HG03064 (cell line): ENCODE data around the gene VPS35.
A peak's percentile ranks its signal among the peaks of the same experiment; 100 is the strongest.

Experiments used
- ATAC-seq: cut with Tn5 transposase; IDR thresholded peaks from one replicate; pipeline ENCODE4 v1.9.1; 2021; ENCODE audit warnings: low read depth; ENCODE audit not compliant: unreplicated experiment

The VPS35 gene

GRCh38 chr16:46688654-46689364 is at the start of gene VPS35:
TSS of gene VPS35 (minus strand) at chr16:46689178. CDS start at chr16:46689133, 45 bp downstream.
- ATAC-seq: peak; percentile 82

DNA sequence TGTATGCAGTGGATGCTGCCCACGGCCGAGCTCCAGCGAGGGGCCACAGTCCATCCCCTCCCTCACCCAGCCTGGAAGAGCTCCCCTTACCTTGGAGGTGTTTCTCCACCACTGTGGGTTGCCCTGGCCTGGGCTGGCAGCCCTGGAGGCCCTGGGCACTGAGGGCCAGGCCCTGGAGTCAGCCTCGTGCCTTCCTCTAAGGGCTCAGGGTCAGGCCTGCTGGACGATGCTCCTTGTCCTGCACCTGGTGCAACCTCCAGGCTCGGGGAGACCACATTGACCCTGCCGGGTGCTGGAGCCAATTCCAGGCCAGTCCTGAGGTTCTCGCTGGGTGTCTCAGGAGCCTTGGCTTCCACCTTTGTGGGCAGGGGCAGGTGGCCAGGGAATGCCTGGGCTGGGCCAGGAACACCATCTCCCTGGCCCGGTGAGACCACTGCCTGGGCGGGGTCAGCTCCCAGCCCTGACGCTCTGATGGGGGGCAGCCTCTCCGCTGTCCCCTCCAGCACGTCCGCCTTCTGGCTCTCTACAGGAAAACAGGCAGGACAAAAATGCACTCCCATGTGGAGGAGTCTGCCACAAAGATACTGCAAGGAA is 48.7 kb upstream of the VPS35 start:
- ATAC-seq: no peak

GRCh38 chr16:46736695-46737094 is 47.7 kb upstream of the VPS35 start:
- no peak for ATAC-seq

DNA sequence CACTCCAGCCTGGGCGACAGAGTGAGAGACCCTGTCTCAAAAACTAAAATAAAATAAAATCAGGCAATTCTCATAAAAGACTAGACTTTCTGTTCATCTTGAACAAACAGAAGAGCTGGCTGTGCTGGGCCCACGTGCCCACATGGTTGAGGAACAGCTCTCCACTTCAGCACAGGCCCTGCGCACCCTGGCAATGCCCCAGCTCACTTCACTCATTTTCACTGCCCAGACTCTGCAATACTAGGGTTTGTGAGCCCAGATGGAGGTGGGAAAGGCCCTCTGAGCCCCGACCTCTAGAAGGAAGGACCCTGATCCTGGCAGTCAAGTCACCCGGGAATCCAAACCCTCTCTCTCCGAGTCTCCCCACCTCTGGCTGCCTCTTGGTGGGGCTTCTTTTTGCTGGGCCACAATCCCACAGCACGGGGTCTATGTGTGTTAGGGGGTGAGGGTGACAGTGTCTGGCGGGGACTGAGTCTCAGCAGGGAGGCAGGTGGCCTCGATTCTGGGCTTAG is 44.4 kb upstream of the VPS35 start:
- no peak for ATAC-seq

GRCh38 chr16:46732561-46732960 is 43.6 kb upstream of the VPS35 start:
- no peak for ATAC-seq

DNA sequence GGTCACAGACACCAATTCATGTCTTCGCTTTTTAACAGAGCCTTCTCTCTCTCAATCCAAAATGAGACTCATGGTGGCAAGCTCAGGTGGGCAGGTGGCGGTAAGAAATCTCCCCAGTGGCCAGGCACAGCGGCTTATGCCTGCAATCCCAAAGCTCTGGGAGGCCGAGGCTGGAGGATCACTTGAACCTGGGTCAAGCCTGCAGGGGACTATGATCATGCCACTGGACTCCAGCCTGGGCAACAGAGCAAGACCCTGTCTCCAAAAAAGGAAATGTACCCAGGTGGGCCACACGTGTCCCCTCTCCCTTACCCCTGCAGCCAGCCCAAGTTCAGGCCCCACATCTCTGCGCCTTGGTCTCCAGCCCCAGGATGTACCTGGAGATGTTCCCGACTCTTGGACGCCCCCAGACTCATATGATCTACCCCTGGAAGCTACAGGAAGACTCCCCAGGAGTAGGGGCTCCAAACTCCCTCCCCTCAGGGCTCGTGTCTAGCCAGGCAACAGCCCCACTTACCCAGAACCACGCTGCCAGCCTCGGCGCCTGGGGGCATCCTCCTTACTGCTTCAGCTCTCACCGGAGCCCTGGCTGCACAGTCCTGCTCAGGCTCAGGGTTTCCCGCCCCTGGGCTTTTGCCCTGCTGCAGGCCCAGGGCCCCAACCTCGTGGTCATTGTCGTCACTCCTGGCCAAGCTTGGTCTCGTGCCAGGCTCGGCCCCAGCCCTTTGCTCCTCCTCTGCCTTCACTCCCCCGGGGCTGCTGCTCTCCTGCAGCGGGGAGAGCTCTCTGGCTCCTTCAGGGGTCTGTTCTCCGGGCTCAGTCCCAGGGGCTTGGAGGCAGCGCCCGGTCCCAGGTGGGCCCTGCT is 42.9 kb upstream of the VPS35 start:
- no peak for ATAC-seq

- no peak for ATAC-seq
Measured at GRCh38 chr16:46730801-46731690, 42.1 kb upstream of the VPS35 start.

DNA sequence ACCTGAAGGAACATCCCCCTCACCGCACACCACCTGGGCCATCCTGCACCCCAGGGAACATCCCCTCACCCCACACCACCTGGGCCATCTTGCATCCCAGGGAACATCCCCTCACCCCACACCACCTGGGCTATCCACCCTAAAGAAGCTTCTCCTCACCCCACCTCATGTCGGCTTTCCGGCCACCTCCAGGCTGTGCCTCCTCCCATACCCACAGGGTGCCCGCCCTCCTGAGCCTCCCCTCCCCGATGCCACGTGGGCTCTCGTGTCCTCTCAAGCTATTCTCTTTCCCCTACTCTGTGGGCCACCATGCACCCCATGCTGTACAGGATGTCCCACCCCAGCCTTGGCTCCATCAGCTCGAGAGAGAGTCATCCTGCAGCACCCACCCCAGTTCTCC is 41.1 kb upstream of the VPS35 start:
- ATAC-seq: no peak

- no peak for ATAC-seq
Measured at GRCh38 chr16:46729326-46729995, 40.5 kb upstream of the VPS35 start.

DNA sequence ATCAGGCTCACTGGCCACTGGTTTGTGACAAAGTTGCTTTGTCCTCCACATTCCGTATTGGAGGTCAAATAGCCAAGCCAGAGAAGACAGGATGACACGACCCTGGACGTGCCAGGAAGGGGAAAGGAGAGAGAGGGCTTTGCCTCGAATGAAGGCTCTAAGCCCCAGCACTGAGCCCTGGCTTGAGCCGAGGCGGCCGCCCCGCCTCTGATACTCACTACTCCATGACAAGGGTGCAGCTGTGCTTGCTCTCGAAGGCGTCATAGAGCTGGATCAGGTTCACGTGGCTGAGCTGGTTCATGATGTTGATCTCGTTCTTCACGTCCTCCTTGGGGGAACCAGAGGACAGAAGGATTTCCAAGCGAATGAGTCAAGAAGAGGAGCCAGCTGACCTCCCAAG is 39.8 kb upstream of the VPS35 start:
- ATAC-seq: no peak

GRCh38 chr16:46727630-46728029 is 38.7 kb upstream of the VPS35 start:
- no peak for ATAC-seq

DNA sequence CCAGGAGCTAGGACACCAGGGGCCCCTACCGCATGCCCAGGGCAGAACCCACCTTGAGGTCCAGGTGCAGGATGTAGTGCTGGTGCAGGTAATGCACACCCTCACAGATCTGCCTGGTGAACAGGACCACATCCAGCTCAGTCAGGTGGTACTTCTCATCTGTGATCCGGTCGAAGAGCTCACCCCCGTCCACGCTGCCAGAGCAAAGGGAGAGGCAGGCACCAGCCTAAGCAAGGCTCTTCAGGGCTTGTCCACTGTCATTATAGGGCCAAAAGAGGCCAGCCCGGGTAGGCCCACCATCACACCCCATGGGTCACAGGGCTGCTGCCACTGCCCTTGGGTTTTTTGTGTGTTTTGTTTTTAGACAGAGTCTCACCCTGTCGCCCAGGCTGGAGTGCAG is 38.2 kb upstream of the VPS35 start:
- no peak for ATAC-seq

GRCh38 chr16:46721885-46722284 is 32.9 kb upstream of the VPS35 start:
- no peak for ATAC-seq

DNA sequence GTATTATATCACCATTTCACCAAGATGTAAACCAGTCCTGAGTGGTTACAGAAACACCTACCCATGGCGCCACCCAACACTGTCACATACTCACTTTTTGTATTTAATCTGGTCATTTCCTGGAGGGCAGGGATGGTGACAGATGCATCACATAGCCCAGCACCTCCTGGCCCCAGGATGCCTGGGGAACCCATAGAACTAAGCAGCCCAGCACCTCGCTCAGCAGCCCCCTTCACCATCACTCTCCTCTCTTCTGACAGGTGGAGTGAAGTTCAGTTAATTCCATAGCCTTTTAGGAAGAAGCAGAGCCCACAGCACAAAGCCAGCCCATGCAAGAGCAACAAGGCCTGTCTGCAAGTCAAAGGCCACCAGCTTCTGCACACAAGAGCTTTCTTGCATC is 31.6 kb upstream of the VPS35 start:
- no peak for ATAC-seq

DNA sequence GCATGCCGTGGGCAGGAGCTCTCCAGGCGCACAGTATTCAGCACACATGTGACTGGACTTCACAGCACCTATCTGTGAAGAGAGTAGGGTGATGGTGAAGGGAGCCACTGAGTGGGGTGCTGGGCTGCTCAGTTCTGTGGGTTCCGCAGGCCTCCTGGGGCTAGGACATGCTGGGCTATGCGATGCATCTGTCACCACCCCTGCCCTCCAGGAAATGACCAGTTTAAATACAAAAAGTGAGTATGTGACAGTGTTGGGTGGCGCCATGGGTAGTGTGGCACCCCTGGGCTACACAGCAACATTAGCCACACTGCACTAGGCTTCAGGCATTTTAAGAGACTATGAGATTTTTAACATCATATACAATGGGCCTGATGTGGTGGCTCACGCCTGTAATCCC is 30.6 kb upstream of the VPS35 start:
- ATAC-seq: no peak

GRCh38 chr16:46718214-46718613 is 29.2 kb upstream of the VPS35 start:
- ATAC-seq: no peak

DNA sequence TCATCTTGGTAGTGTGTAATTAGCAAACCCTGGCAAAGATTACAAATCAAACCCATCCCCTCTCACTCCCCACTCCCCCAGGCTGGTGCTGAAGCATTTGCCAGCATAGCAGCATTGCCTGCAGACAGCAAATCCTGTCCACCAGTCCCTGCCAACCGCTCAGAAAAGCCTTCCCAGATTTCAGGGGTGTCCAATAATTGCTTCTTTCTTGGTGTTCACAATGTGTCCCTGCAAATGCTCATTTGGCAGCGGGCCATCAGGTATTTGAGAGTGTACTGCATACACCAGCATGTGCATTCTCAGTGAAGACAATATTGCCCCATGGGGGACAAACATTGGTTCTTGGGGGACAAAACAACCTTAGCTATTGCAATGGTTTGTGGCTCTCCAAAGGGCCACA is 28.7 kb upstream of the VPS35 start:
- ATAC-seq: no peak

DNA sequence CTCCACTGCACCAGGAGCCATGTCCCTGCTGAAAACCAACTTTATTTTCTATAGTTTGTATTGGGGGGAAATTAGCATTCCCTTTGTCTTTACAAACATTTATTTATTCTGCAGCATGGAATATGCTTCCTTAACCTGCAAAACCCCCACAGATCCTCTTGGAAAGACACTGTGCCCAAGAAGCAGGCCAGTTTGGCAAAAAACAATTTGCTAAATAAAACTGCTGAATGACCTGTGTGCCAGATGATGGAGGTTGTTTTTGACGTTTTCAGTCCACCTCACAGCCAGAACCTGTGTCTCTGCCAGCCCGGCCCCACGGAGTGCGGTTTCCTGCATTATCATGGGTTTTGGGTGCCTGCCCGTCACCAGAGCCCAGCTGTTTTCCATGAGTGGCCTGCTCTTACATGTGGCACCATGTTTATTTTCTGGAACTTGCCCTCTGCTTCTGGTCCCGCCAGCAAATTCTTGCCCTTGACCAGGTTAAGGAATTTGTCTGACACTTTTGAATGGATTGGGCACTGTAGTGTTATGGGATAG is 26.9 kb upstream of the VPS35 start:
- no peak for ATAC-seq

GRCh38 chr16:46714797-46715591 is 26.0 kb upstream of the VPS35 start:
- no peak for ATAC-seq
